Body of pancreas (tissue), 4 donors: ENCODE measurements around the gene LNPEP. TPM values are rescaled to one million over a fixed set of nuclear protein-coding genes. Genes with fewer than 3 reads are reported as not detected.

Experiments
- ATAC-seq: fragments of 150-250 bp; one replicate; pipeline ENCODE4 v1.9.1; 2016
- DNase-seq, 4 donors: peaks; one replicate each; pipeline ENCODE4 v3.0.0-alpha.2; 2019
- H3K27ac ChIP-seq, 4 donors: fragments of 200-600 bp; sonication (generic); 1 replicate in 3 of 4; 2 replicates in 1 of 4; pipeline versions ENCODE4 v1.5.1 to v1.6.1; 2016 to 2019; ENCODE audit warnings: mild to moderate bottlenecking in 1 of 4, mixed read lengths in 1 of 4, moderate library complexity in 1 of 4
- H3K27me3 ChIP-seq, 2 donors: fragments of 200-600 bp; sonication (generic); one replicate each; pipeline ENCODE4 v1.6.0; 2016; ENCODE audit warnings: mild to moderate bottlenecking in 1 of 2
- H3K36me3 ChIP-seq, 2 donors: fragments of 200-600 bp; sonication (generic); replicated peaks in 1 of 2; 2 replicates each; pipeline ENCODE4 v1.5.1; 2016; ENCODE audit warnings: low read depth in 2 of 2; ENCODE audit not compliant: insufficient read depth in 1 of 2
- H3K4me1 ChIP-seq: fragments of 200-600 bp; sonication (generic); one replicate; pipeline ENCODE4 v1.6.0; 2016
- H3K4me3 ChIP-seq, 2 donors: fragments of 200-600 bp; sonication (generic); 1 replicate in 1 of 2; 2 replicates in 1 of 2; pipeline ENCODE4 v1.5.1; 2016 to 2019
- H3K9me3 ChIP-seq, 3 donors: fragments of 200-600 bp; sonication (generic); 1 replicate in 2 of 3; 2 replicates in 1 of 3; pipeline ENCODE4 v1.5.1; 2016
- CTCF ChIP-seq, 7 experiments: fragments of 450-650 bp in 4 of 7; fragments of 200-600 bp in 3 of 7; sonication (generic) in 3 of 7; IDR thresholded peaks; one replicate each; pipeline ENCODE4 v1.5.1; 2016 to 2019; ENCODE audit warnings: antibody characterized with exemption in 7 of 7
- POLR2A ChIP-seq, 3 donors: fragments of 450-650 bp; IDR thresholded peaks; one replicate each; pipeline ENCODE4 v1.6.1; 2016; ENCODE audit warnings: antibody characterized with exemption in 3 of 3, mild to moderate bottlenecking in 2 of 3
- WGBS, 2 donors: methylation state at CpG; one replicate each; pipeline ENCODE4 v1.1.5; 2017; 5-methylcytosine and 5-hydroxymethylcytosine counted together
- intact Hi-C: fragments of 100-400 bp; cut with DNase I; formaldehyde crosslinking; loops from one replicate; pipeline ENCODE4 v1.15.1; 2023
- total RNA-seq, 2 donors: library from RNA; depleted of rRNA; stranded (reverse); fragments of >200 nt; gene quantifications; one replicate each; pipeline ENCODE4 v1.1.0, GENCODE V29; 2016

LNPEP gene
- total RNA-seq, 2 donors from 2014 or later, result 16.8 to 22.1 TPM

DNA sequence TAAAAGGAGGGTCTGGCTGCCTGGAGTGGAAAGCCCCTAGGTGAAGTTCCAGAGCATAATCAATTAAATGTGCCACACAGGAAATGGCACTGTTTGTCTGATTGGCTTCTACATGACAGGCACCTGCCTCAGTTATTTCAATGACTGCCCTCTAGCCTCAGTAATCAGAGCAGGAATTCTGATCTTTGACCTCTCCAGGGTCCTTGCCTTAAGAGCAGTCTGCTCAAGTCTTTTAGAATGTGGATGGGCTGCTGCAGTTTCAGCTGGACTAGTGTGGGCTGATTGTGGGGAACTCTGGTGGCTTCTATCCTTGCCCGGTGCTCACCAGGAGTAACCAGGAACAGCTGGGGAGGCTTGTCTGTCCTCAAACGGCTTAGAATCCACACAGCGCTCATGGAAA is 107.6 kb downstream of the LNPEP start:
- TF ChIP-seq POLR2A (IDR thresholded peaks at IDR 0.05) (no peak), CTCF (IDR thresholded peaks at IDR 0.05) (no peak)
- intact Hi-C loops, result no loop called here
- Histone ChIP-seq H3K27ac (no peak overlapping the region), H3K4me3 (no peak overlapping the region), H3K27me3 (no peaks in the 10 kb centered on the region), H3K36me3 (no peaks in the 10 kb centered on the region), H3K4me1 (no peaks in the 10 kb centered on the region), H3K9me3 (no peaks in the 10 kb centered on the region)
- WGBS, 2 donors, result 56 to 78% methylated on average over 3 of the region's 3 CpGs
- no peak for DNase-seq
- no peak for ATAC-seq

GRCh38 chr5:97044052-97044451 is 108.2 kb downstream of the LNPEP start:
- DNase-seq (peak; percentile 18 to 49 (median 22)), ATAC-seq (peak; percentile 50)
- peak in 4 of 7 experiments; percentile 27 to 36 (median 33) for TF ChIP-seq CTCF (IDR thresholded peaks at IDR 0.05)
- no peak for TF ChIP-seq POLR2A (IDR thresholded peaks at IDR 0.05)
- no peaks in the 10 kb centered on the region for H3K9me3 ChIP-seq
- H3K4me1 ChIP-seq, result no peaks in the 10 kb centered on the region
- H3K36me3 ChIP-seq, result no peaks in the 10 kb centered on the region
- no peak overlapping the region for H3K27ac ChIP-seq
- H3K27me3 ChIP-seq, result no peaks in the 10 kb centered on the region
- WGBS, 2 donors, result 28 to 48% methylated on average over 2 of the region's 2 CpGs
- H3K4me3 ChIP-seq, result no peak overlapping the region
- intact Hi-C loops, result no loop called here

GRCh38 chr5:97046270-97046982 is 110.5 kb downstream of the LNPEP start:
- Histone ChIP-seq H3K36me3 (no peaks in the 10 kb centered on the region), H3K27me3 (no peaks in the 10 kb centered on the region), H3K27ac (no peak overlapping the region), H3K4me3 (no peak overlapping the region), H3K9me3 (no peaks in the 10 kb centered on the region), H3K4me1 (no peaks in the 10 kb centered on the region)
- DNase-seq, result no peak
- TF ChIP-seq CTCF (IDR thresholded peaks at IDR 0.05) (no peak), POLR2A (IDR thresholded peaks at IDR 0.05) (no peak)
- intact Hi-C loops, result no loop called here
- ATAC-seq, result no peak
- WGBS, 2 donors, result 53 to 56% methylated on average over 7 of the region's 7 CpGs

DNA sequence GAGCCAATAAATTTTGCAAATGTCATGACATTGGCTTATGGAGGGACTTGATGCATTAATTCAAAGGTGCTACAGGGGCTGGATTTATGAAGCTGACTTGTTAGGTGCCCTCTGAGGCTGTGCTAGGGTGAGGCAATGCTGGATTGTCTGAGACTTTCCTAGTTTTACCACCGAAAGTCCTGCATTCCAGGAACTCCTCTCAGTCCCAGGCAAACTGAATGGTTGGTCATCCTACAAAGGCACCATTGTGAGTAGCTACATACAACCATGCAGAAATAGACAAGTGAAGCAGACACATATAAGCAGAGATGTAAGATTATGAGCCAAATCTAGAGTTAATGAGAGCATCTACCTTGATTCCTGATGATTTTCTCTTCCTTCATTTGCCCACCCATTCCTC is 111.2 kb downstream of the LNPEP start:
- no peak for TF ChIP-seq POLR2A (IDR thresholded peaks at IDR 0.05)
- no peak for TF ChIP-seq CTCF (IDR thresholded peaks at IDR 0.05)
- ATAC-seq, result no peak
- intact Hi-C loops, result no loop called here
- no peak overlapping the region for H3K4me3 ChIP-seq
- no peaks in the 10 kb centered on the region for H3K27me3 ChIP-seq
- no peaks in the 10 kb centered on the region for H3K4me1 ChIP-seq
- no peak for DNase-seq
- H3K36me3 ChIP-seq, result no peaks in the 10 kb centered on the region
- H3K27ac ChIP-seq, result no peak overlapping the region
- H3K9me3 ChIP-seq, result no peaks in the 10 kb centered on the region
- WGBS, 2 donors, result 73 to 81% methylated on average over 1 of the region's 1 CpG

- Histone ChIP-seq H3K9me3 (no peaks in the 10 kb centered on the region), H3K4me3 (no peak overlapping the region), H3K36me3 (no peaks in the 10 kb centered on the region), H3K27ac (no peak overlapping the region), H3K27me3 (no peaks in the 10 kb centered on the region), H3K4me1 (no peaks in the 10 kb centered on the region)
- TF ChIP-seq POLR2A (IDR thresholded peaks at IDR 0.05), result no peak
- no peak for TF ChIP-seq CTCF (IDR thresholded peaks at IDR 0.05)
- intact Hi-C loops, result no loop called here
- 79 to 80% methylated on average over 7 of the region's 7 CpGs for WGBS, 2 donors
- DNase-seq (no peak), ATAC-seq (no peak)
These were observed 113.3 kb downstream of the LNPEP start for GRCh38 chr5:97049175-97049574.
